Fibroblast of mammary gland (primary cell): Measurements from ENCODE around the gene CCSER1.

Source experiments
- DNase-seq: peaks from one replicate; pipeline ENCODE4 v3.0.0-alpha.2; 2010; ENCODE audit warnings: low read depth
- H3K4me3 ChIP-seq: 2 replicates; pipeline ENCODE4 v1.5.1; 2011; ENCODE audit warnings: low read depth, mild to moderate bottlenecking, low read length, moderate library complexity; ENCODE audit not compliant: control insufficient read depth
- TF ChIP-seq, protein P1 (sequence below): conservative IDR thresholded peaks from 2 replicates; pipeline ENCODE4 v1.5.1; 2011; ENCODE audit warnings: low read depth, low read length, inconsistent platforms; ENCODE audit not compliant: control insufficient read depth, insufficient read depth

The CCSER1 gene

DNA sequence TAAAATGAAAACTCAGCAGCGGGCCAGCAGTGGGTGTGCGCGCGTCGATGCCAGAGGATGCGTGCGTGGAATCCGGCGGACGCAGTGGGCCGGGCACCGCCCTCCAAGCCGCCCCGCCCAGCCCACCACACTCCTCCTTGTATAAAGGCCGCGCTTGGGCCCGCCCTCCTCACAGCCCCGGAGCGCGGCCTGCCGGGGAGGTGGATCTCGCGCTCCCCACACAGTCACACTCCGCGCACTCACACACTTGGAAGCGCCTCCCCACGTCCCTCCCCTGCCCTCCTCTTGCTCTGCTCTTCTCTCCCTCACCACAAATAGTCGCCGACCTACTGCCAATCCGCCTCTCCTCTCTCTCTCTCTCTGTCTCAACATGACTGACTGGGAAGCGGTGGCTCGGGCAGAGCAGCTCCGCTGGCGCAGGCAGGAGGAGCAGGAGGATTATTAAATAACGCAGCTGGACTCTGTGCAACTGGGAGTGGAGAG is at the start of gene CCSER1:
Gene CCSER1, plus strand, starts transcription at position 172 of the 483 bp plus-strand sequence.
- peak; percentile 7 for DNase-seq
- TF ChIP-seq, protein P1, sequence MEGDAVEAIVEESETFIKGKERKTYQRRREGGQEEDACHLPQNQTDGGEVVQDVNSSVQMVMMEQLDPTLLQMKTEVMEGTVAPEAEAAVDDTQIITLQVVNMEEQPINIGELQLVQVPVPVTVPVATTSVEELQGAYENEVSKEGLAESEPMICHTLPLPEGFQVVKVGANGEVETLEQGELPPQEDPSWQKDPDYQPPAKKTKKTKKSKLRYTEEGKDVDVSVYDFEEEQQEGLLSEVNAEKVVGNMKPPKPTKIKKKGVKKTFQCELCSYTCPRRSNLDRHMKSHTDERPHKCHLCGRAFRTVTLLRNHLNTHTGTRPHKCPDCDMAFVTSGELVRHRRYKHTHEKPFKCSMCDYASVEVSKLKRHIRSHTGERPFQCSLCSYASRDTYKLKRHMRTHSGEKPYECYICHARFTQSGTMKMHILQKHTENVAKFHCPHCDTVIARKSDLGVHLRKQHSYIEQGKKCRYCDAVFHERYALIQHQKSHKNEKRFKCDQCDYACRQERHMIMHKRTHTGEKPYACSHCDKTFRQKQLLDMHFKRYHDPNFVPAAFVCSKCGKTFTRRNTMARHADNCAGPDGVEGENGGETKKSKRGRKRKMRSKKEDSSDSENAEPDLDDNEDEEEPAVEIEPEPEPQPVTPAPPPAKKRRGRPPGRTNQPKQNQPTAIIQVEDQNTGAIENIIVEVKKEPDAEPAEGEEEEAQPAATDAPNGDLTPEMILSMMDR: no peak
- peak within 1 kb of the TSS; percentile 16 for H3K4me3 ChIP-seq

DNA sequence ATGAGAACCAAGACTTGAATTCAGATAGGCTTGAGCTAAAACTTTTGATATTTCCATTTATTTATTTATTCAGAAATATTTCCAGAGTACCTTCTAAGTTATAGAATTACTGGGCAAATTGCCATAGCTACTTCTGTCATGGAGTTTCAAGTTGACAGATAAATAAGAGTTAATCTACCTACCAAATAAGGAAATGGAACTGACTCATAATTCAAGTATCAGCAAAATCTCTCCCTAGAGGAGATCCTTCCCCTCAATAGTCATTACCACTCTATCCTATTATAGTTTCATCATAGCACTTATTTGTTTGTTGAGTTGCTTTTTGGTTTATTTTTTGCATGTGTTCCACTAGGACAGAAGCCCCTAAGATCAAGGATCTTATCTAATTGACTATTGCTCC is 48.8 kb upstream of the CCSER1 start:
- TF ChIP-seq, protein P1: no peak
- no peak for DNase-seq
- no peak overlapping the region for H3K4me3 ChIP-seq

DNA sequence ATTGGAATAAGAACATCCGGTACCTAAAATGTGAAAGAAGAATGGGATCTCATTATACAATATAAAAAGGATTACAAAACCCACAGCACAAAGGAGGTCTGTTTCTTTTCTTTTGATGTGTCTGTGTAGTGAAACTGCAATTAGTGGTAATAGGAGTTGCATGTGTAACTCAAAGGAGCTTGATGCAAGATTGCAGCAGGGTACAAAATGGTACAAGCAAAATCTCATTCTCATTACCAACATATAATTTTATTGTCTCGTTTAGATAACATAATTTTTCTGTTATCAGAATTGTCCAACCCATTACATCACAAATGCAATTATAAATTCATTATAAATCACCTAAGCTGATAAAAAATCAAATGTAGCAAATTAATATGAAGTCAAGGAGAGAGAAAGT is 47.1 kb upstream of the CCSER1 start:
- TF ChIP-seq, protein P1: no peak
- no peak overlapping the region for H3K4me3 ChIP-seq
- DNase-seq: no peak

DNA sequence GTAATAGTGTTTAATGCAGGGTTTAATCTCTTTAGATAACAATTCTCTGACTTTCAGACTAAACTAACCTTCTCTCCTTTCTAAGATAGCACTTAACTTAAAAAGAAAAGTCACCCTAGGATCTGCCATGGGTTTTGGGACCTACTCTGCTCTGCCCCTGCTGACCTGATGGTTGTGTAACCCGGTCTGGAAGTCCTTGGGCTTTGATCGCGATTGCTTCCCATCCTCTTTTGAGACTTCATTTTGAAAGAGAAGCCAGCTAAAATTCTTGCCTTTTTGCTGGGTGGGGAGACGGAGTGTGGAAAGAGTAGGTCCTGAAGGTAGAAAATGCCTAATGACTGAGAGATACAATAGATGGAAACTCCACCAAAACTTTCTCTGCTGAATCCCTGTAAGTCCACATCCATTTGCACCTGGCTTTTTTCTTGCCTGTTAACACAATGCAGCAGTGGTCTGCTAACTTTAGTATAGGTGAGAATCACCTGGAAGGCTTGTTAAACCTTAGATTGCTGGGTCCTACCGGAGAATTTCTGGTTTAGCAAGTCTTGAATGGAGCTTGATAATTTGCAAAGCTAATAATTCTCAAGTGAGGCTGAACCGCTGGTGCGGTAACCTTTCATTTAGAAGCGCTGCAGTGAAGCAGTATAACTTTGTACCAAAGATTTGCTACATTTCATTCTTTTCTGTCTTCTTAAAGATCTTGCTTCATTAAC is 45.6 kb upstream of the CCSER1 start:
- TF ChIP-seq, protein P1: no peak
- DNase-seq: no peak
- no peak overlapping the region for H3K4me3 ChIP-seq

DNA sequence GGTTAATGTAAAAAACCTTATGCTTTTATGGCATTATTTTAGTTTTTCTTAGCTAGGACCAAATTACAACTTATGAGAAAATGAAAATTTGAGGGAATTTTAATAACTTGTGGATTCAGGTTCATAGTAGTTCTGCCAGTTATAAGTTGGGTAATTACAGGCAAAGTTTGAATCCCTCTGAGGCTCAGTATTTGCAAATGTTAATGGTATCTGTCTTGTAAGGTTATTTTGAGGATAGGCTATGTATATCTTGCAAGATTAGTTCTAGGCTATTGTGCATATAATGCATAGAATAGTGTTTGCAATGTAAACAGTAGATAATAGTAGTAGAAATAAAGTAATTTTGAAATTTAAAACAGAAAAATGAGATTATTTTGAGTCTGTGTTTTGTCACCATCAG is 44.7 kb upstream of the CCSER1 start:
- H3K4me3 ChIP-seq: no peak overlapping the region
- DNase-seq: no peak
- TF ChIP-seq, protein P1: no peak

DNA sequence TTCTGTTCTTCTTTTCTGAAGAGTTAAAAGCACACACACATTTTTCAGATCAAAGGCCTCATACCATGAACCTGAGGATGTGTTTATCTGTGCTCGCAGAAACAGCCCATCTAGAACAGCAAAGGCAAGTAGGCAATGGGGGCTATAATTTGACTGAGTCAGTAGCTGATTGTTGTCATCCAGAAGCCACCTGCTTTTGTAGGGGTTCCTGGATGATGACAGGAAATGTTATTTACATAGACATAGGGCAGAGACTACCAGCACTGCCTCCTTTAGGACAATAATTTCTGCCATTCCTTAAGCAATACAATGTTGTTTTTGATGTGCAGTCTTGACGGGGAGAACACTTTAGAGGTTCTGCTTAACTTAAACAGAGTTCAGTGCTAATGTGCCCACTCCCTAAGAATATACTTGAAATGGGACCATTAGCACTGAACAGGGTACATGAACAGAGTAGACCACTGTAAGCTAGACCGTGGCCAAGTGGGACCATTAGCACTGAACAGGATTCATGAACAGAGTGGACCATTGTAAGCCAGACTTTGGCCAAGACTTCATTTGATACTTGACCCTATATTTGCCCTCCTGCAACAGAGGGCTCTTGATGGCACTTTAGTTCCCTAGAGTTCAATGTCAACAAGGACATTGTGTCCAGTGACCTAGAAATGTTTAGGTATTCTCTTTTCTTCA is 42.8 kb upstream of the CCSER1 start:
- TF ChIP-seq, protein P1: no peak
- DNase-seq: no peak
- H3K4me3 ChIP-seq: no peak overlapping the region

DNA sequence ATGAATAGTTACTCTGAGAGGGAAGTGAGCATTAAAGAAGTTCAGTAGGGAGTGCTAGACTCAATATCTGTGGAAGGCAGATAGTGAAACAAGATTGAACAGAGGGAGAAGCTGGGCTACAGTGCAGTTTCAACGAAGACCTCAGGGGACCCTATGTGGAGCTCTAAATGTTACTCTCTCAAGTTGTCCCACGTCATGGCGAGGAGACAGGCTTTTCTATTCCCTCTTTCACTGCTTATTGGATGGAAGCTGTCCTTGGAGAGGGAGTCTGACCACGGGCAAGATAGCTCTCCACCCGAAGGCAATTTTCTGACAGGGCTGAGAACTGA is 42.3 kb upstream of the CCSER1 start:
- no peak for DNase-seq
- TF ChIP-seq, protein P1: no peak
- H3K4me3 ChIP-seq: no peak overlapping the region
